Activated CD4-positive, alpha-beta T cell treated with anti-CD3 and anti-CD28 coated beads for 36 hours (primary cell): ENCODE data around the gene MICAL1. TPM values are rescaled to one million over a fixed set of nuclear protein-coding genes. Genes with fewer than 3 reads are reported as not detected.
A peak's percentile ranks its signal among the peaks of the same experiment; 100 is the strongest.

Experiments
- ATAC-seq: fragments of 200-7000 bp; cut with Tn5 transposase; one replicate; pipeline ENCODE4 v1.10.0; 2021; ENCODE audit warnings: mild to moderate bottlenecking, moderate library complexity
- CTCF ChIA-PET: fragments of 350-600 bp; sonication (Branson Sonifier 250); formaldehyde crosslinking; loops from one replicate; lab custom pipeline; 2021; ENCODE audit warnings: antibody characterized with exemption; lab: Charles Lee
- POLR2A ChIA-PET: fragments of 350-600 bp; sonication (Branson Sonifier 250); formaldehyde crosslinking; loops from one replicate; lab custom pipeline; 2021; ENCODE audit warnings: antibody characterized with exemption, inconsistent platforms; lab: Charles Lee
- DNase-seq: peaks from one replicate; pipeline ENCODE4 v3.0.0-alpha.2; 2020
- H3K27ac Mint-ChIP-seq: one replicate; pipeline ENCODE4 v1.8.0; 2021; ENCODE audit warnings: mixed read lengths
- H3K27me3 Mint-ChIP-seq: one replicate; pipeline ENCODE4 v1.8.0; 2021; ENCODE audit warnings: mixed read lengths
- H3K36me3 Mint-ChIP-seq: one replicate; pipeline ENCODE4 v1.8.0; 2021; ENCODE audit warnings: low read depth, mixed read lengths
- H3K4me1 Mint-ChIP-seq: one replicate; pipeline ENCODE4 v1.8.0; 2021; ENCODE audit warnings: mixed read lengths
- H3K4me3 Mint-ChIP-seq: one replicate; pipeline ENCODE4 v1.8.0; 2021; ENCODE audit warnings: mild to moderate bottlenecking, moderate library complexity, mixed read lengths
- H3K9me3 Mint-ChIP-seq: one replicate; pipeline ENCODE4 v1.8.0; 2021; ENCODE audit warnings: low read depth, mixed read lengths
- intact Hi-C, 2 experiments: fragments of 100-400 bp; cut with DNase I in 1 of 2; cut with micrococcal nuclease in 1 of 2; formaldehyde crosslinking; loops; one replicate each; pipeline versions ENCODE4 v1.14.2 to v1.15.1; 2022 to 2024; cut with DNase I, micrococcal nuclease
- total RNA-seq, 2 experiments: library from RNA; stranded (reverse); gene quantifications; one replicate each; pipeline ENCODE4 v1.2.3, GENCODE V29; 2021

Gene MICAL1
- total RNA-seq, 2 experiments from 2014 or later, result 25.1 to 26.3 TPM

DNA sequence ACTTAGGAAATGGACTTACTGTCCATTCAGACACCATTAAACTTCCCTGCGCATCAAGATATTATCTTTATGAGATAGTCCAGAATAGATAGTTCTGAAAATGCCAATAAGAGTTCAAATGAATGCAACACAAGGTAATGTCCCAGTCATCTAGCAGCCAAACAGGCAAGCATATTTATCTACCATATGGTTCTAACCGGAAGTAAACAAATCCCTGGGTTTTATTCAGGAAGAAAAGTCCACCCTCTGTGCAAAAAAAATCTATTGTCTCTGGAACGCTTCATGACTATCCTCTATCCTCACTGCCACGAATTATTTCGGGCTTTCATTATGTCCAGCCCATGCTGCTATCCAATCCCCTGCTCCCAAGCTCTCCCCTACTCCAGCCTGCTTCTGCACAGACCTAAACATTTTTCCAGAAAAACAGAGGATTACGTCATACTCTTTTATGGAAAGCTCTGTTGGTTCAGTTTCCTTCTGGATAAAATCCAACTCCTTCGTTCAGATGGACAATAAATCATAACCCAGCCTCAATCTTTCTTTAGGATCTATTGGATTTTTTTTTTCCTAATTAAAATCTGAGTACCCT lies 26.6 kb downstream of the MICAL1 start:
- intact Hi-C loops, result no loop called here

DNA sequence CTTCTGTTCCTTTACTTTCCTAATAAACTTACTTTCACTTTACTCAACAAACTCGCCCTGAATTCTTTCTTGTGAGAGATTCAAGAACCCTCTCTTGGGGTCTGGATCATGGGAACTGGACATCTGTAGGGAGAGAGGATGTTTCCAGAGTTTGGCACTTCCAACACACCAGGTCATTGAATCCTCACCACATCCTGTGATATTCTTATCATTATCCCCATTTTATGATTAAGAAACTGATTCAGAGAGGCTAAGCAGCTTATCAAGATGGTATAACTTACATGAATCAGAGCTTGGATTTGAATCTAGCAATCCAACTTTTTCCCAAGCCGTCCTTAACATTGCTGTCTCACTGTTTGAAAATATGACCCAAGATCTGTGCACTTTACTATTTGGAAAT lies 30.6 kb downstream of the MICAL1 start:
- DNase-seq, result no peak
- H3K9me3 Mint-ChIP-seq, result no peaks in the 10 kb centered on the region
- ATAC-seq, result no peak
- H3K4me1 Mint-ChIP-seq, result no peaks in the 10 kb centered on the region
- H3K4me3 Mint-ChIP-seq, result no peak overlapping the region
- POLR2A ChIA-PET, result interaction anchor here (0.6 kb wide), 1 partner anchor 262 kb away, joined by 3 read pairs; no protein-coding TSS in a partner anchor
- H3K27me3 Mint-ChIP-seq, result no peaks in the 10 kb centered on the region
- intact Hi-C loops, result no loop called here
- no peaks in the 10 kb centered on the region for H3K36me3 Mint-ChIP-seq
- CTCF ChIA-PET, result no interaction called here
- no peak overlapping the region for H3K27ac Mint-ChIP-seq

More for the DNA sequence above, 26.6 kb downstream of the MICAL1 start:
- no peak for ATAC-seq
- Mint-ChIP-seq H3K4me3 (no peak overlapping the region), H3K27ac (no peak overlapping the region), H3K27me3 (peaks cover 2% of the 10 kb centered on the region), H3K4me1 (no peaks in the 10 kb centered on the region), H3K9me3 (no peaks in the 10 kb centered on the region), H3K36me3 (no peaks in the 10 kb centered on the region)
- ChIA-PET CTCF (interaction anchor here (0.6 to 1.2 kb wide), 3 partner anchors 46 to 289 kb away, joined by 3 read pairs; no protein-coding TSS in a partner anchor), POLR2A (interaction anchor here (0.6 kb wide), 1 partner anchor 26 kb away, joined by 6 read pairs; no protein-coding TSS in a partner anchor)
- DNase-seq, result no peak

- DNase-seq (no peak), ATAC-seq (no peak)
- Mint-ChIP-seq H3K9me3 (no peaks in the 10 kb centered on the region), H3K4me1 (no peaks in the 10 kb centered on the region), H3K27ac (no peak overlapping the region), H3K27me3 (no peaks in the 10 kb centered on the region), H3K4me3 (no peak overlapping the region), H3K36me3 (no peaks in the 10 kb centered on the region)
- intact Hi-C loops, result no loop called here
- ChIA-PET CTCF (interaction anchor here (1.6 kb wide), 1 partner anchor 38 kb away, joined by 5 read pairs; no protein-coding TSS in a partner anchor), POLR2A (no interaction called here)
Measured at GRCh38 chr6:109421184-109421583, 34.4 kb downstream of the MICAL1 start.

DNA sequence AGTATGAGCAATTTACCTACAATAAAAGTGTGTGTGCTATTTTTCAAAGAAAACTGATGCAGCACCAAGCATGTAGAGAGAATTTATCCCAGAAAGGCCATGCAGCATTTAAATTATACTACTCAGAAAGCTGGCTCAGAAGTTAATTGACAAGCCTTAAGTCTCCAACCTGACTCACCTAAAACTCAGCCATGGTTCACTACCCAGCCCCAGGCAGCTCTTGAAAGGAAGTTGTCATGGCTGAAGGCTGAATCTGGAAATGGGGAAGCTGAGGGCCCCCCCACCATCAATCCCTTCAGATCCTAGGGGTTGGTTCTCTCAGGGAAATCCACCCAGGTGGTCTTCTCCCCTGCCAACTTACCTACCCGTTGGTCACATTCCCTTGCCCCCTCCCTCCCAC lies 34.8 kb downstream of the MICAL1 start:
- Mint-ChIP-seq H3K9me3 (no peaks in the 10 kb centered on the region), H3K27ac (no peak overlapping the region), H3K4me1 (no peaks in the 10 kb centered on the region), H3K27me3 (no peaks in the 10 kb centered on the region), H3K36me3 (no peaks in the 10 kb centered on the region), H3K4me3 (no peak overlapping the region)
- intact Hi-C loops, result no loop called here
- DNase-seq (no peak), ATAC-seq (no peak)
- POLR2A ChIA-PET, result no interaction called here
- CTCF ChIA-PET, result interaction anchor here (1.0 to 1.6 kb wide), 2 partner anchors 38 to 50 kb away, joined by 3 to 5 read pairs; no protein-coding TSS in a partner anchor

DNA sequence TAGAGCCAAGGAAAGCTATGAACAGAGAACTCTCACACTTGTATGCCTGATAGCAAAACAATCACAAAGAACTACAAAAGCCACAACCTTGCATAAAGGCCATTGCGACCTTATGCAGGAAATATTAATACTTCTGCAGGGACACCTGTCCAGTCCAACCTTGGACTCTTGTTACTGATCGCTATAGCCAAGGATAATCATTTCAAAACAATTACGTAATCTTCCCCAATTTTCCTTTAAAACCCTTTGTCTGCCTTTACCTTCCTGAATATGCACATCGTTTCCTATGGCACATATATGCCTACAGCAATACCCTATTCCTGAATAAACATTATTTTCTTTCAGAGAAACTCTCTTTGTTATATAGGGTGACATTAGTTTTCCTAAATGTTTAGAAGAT lies 37.9 kb downstream of the MICAL1 start:
- no peaks in the 10 kb centered on the region for H3K27me3 Mint-ChIP-seq
- POLR2A ChIA-PET, result no interaction called here
- no peak overlapping the region for H3K27ac Mint-ChIP-seq
- no peaks in the 10 kb centered on the region for H3K36me3 Mint-ChIP-seq
- DNase-seq (no peak), ATAC-seq (no peak)
- peaks cover 4% of the 10 kb centered on the region for H3K9me3 Mint-ChIP-seq
- CTCF ChIA-PET, result interaction anchor here (0.7 to 1.1 kb wide), 2 partner anchors 33 to 1389 kb away, joined by 3 to 4 read pairs; no protein-coding TSS in a partner anchor
- no peak overlapping the region for H3K4me3 Mint-ChIP-seq
- no peaks in the 10 kb centered on the region for H3K4me1 Mint-ChIP-seq
- intact Hi-C loops, result no loop called here

DNA sequence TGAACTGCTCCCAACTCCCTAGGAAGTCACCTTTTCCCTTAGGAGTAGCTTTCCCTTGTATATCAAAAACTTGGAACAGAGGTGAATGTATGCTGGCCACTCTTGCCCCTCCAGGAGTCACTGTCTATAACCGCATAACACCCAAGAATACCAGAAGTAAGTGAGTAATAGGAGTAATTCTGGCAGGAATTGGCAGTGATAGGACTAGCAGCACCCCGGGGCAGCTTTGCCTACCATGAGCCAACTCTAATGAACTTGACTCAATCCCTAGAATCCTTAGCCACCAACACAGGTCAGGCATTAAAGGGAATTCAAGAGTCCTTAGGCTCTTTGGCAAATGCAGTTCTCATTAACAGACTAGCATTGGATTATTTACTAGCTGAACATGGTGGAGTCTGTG lies 44.5 kb downstream of the MICAL1 start:
- H3K4me3 Mint-ChIP-seq, result no peak overlapping the region
- ChIA-PET CTCF (no interaction called here), POLR2A (interaction anchor here (0.6 kb wide), 1 partner anchor 24 kb away, joined by 5 read pairs; no protein-coding TSS in a partner anchor)
- H3K9me3 Mint-ChIP-seq, result peaks cover 4% of the 10 kb centered on the region
- ATAC-seq (no peak), DNase-seq (no peak)
- H3K27me3 Mint-ChIP-seq, result no peaks in the 10 kb centered on the region
- H3K27ac Mint-ChIP-seq, result no peak overlapping the region
- no peaks in the 10 kb centered on the region for H3K4me1 Mint-ChIP-seq
- intact Hi-C loops, result no loop called here
- no peaks in the 10 kb centered on the region for H3K36me3 Mint-ChIP-seq

DNA sequence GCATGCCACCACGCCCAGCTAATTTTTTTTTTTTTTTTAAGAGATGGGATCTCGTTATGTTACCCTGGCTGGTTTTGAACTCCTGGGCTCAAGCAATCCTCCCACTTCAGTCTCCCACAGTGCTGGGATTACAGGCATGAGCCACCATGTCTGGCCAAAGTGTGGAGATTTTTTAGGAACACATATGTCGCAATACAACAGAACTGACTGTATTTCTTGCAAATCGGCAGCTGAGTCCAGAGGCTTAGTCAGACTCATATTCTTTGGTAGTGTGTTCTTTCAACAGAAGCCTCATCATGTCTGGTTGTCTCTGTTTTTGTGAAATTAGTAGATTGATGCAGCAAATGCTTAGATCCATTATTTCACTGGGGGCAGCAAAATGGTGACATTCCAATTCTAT lies 49.4 kb downstream of the MICAL1 start:
- ChIA-PET POLR2A (no interaction called here), CTCF (interaction anchor here (1.1 kb wide), 1 partner anchor 218 kb away, joined by 3 read pairs; no protein-coding TSS in a partner anchor)
- Mint-ChIP-seq H3K36me3 (no peaks in the 10 kb centered on the region), H3K9me3 (no peaks in the 10 kb centered on the region), H3K27me3 (no peaks in the 10 kb centered on the region), H3K27ac (no peak overlapping the region), H3K4me3 (no peak overlapping the region), H3K4me1 (no peaks in the 10 kb centered on the region)
- DNase-seq (no peak), ATAC-seq (no peak)
- intact Hi-C loops, result no loop called here

- Mint-ChIP-seq H3K4me1 (peaks cover 6% of the 10 kb centered on the region), H3K27me3 (no peaks in the 10 kb centered on the region), H3K9me3 (no peaks in the 10 kb centered on the region), H3K4me3 (no peak overlapping the region), H3K36me3 (no peaks in the 10 kb centered on the region), H3K27ac (no peak overlapping the region)
- ChIA-PET POLR2A (interaction anchor here (1.1 kb wide), 1 partner anchor 14 kb away, joined by 3 read pairs; no protein-coding TSS in a partner anchor), CTCF (interaction anchor here (0.6 to 2.9 kb wide), 6 partner anchors 13 to 209 kb away, joined by 3 to 18 read pairs (median 3); no protein-coding TSS in a partner anchor)
- intact Hi-C loops, result no loop called here
- DNase-seq (no peak), ATAC-seq (no peak)
Measured at GRCh38 chr6:109397020-109397419, 58.6 kb downstream of the MICAL1 start.

GRCh38 chr6:109396046-109396718 lies 59.4 kb downstream of the MICAL1 start:
- no peak overlapping the region for H3K4me3 Mint-ChIP-seq
- intact Hi-C loops, result loop anchor here in 1 of 2 experiments (1.0 kb wide), 1 partner anchor 209 kb away; no protein-coding TSS in a partner anchor
- H3K27me3 Mint-ChIP-seq, result no peaks in the 10 kb centered on the region
- DNase-seq (no peak), ATAC-seq (peak; percentile 47)
- no peaks in the 10 kb centered on the region for H3K36me3 Mint-ChIP-seq
- H3K9me3 Mint-ChIP-seq, result no peaks in the 10 kb centered on the region
- ChIA-PET POLR2A (interaction anchor here (0.8 to 1.1 kb wide), 2 partner anchors 13 to 23 kb away, joined by 3 read pairs; no protein-coding TSS in a partner anchor), CTCF (interaction anchor here (0.8 to 2.9 kb wide), 3 partner anchors 12 to 209 kb away, joined by 3 to 18 read pairs (median 6); no protein-coding TSS in a partner anchor)
- H3K27ac Mint-ChIP-seq, result no peak overlapping the region
- H3K4me1 Mint-ChIP-seq, result peaks cover 6% of the 10 kb centered on the region
